ENCODE results near the gene CNTLN. TPM values are rescaled to one million over a fixed set of nuclear protein-coding genes. Genes with fewer than 3 reads are reported as not detected.
"Not testable (repeated sequence)": the region's sequence is repeated elsewhere in the genome, so short reads cannot be mapped to it uniquely, and the experiment has no call there.

Gene CNTLN
- total RNA-seq, 1 donor from 2014 or later: 5.4 TPM

DNA sequence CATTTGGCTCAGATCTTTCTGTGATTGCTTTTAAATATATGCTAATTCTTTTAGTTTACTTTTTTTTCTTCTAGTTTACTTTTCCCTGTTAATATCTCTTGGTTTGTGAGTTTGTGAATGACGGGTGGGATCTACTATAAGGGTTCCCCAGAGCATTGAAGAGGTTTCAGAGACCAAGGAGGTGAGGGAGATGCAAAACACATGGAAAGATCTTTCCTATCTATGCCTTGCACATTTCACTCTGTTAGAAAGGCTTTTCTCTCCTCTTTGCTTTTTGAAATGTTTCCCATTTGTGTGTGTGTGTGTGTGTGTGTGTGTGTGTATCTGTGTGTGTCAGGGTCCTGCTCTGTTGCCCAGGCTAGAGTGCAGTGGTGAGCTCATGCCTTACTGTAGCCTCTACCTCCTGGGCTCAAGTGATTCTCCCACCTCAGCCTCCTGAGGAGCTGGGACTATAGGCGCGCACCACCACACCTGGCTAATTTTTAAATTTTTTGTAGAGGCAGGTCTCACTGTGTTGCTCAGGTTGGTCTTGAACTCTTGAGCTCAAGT lies 50.7 kb downstream of the CNTLN start:
- no peak for DNase-seq (ENCODE audit: low read depth in 2 of 2)

DNA sequence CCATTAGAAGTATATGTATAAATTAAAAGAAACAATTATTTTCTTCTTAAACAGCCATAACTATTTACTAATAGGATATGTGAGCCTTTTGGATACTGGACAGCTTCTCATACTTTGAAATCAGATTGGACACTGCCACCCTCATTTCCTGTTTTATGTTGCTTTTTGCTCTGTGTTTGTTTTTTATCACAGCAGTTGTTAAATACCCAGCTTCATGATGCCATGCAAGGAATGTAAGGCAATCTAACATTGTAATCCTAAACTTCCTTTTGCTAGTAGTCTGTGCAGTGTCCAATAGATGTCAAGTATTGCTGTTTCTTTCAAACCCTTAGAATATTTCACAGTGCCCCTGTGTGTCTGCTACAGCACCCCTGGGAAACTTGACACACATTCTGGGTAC lies 56.2 kb downstream of the CNTLN start:
- peak in 1 of 2 donors; percentile 19 for DNase-seq (ENCODE audit: low read depth in 2 of 2)

DNA sequence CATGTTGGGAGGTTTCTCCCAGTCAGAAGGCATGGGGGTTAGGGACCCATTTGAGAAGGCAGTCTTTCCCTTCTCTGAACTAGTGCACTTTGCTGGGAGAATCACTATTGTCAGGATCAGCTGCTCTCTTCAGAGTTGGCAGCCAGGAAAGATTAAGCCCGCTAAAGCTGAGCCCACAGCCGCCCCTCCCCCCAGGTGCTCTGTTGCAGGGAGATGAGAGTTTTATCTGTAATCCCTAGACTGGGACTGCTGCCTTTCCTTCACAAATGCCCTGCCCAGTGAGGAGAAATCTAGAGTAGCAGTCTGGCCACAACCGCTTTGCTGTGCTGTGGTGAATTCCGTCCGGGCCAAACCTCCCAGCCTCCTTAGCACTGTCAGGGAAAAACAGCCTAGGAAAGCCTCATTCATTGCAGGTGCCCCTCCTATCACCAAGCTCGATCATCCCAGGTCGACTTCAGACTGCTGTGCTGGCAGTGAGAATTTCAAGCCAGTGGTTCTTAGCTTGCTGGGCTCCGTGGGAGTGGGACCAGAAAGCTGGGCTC lies 69.8 kb downstream of the CNTLN start:
- DNase-seq (ENCODE audit: low read depth in 2 of 2): no peak

DNA sequence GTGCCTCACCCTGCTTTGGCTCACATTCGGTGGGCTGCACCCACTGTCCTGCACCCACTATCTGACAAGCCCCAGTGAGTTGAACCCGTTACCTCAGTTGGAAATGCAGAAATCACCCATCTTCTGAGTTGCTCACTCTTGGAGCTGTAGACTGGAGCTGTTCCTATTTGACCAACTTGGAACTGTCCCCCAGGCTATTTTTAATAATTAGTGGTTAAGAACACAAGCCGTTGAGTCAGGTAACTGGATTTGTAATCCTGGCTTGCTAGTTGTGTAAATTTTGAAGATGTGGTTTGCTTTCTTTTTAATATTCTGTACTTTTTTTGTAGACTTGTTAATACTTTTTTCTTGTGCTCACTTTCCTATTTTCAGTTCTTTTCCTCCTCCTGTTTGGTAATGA lies 81.2 kb downstream of the CNTLN start:
- DNase-seq (ENCODE audit: low read depth in 2 of 2): no peak

DNA sequence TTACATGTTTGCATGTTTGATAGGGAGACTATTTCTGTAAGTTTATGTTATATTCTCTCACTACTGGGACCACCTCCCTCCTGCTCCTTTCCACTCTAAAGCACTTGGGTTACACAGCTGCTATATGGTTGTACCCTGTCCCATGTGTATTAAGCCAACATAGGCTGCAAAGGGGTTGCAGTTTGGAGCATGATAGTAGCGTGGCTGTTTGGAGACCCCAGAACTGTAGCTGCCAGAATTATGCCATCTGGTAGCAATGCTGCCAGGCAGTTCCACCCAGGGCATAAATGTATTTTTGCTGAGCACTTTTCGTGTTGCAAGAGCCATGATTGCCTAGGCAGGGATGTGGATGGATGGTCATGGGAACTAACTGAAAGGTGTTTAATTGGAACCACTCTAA lies 81.8 kb downstream of the CNTLN start:
- no peak for DNase-seq (ENCODE audit: low read depth in 2 of 2)

DNA sequence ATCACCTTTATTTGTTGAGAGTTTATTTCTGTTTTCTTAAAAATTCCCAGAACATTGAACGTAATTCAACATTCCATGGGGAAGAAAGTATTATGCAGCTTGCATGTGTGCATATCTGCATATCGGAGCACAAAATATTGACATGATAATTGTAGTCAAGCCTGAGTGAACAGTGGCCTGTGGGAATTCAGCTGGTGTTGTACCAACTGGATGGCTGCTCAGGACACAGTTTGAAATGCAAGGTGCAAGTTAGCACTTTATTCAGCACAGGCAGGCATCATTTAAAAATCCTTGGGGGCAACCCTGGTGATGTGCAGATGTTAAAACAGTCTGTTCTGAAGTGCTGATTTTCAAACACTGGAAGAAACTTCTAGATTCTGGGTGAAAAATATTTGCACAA lies 82.4 kb downstream of the CNTLN start:
- DNase-seq (ENCODE audit: low read depth in 2 of 2): no peak

DNA sequence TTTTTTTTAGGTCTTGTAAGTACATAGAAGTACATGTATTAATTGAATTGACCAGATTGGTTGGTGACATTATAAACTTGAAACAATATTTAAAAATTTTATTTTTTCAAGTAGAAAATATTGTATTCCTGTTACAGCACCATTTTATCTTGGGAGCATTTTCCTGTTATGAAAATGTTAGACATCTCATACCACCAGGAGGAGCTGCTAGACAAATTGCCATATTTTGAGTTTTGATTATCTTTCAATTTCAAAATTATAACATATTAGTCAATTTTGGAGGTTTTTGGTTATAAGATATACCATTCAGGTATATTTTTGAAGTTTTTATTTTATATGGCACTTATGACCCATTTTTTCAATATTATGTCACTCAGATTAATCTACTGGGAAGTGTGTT lies 84.4 kb downstream of the CNTLN start:
- DNase-seq (ENCODE audit: low read depth in 2 of 2): peak in 1 of 2 donors; percentile 20

DNA sequence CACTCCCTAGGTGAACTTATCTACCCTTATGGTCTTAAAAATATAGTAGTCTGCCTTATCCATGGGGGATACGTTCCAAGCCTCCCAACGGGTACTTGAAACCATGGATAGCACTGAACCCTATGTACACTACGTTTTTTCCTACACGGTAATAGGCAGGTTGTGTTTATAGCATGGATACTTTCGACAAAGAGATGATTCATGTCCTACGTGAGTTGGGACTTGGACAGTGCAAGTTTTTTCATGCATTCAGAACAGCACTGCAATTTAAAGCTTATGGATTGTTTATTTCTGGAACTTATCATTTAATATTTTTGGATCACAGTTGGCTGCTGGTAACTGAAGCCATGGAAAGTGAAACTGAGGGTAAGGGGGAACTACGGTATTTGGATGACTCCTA lies 88.1 kb downstream of the CNTLN start:
- no peak for DNase-seq (ENCODE audit: low read depth in 2 of 2)

DNA sequence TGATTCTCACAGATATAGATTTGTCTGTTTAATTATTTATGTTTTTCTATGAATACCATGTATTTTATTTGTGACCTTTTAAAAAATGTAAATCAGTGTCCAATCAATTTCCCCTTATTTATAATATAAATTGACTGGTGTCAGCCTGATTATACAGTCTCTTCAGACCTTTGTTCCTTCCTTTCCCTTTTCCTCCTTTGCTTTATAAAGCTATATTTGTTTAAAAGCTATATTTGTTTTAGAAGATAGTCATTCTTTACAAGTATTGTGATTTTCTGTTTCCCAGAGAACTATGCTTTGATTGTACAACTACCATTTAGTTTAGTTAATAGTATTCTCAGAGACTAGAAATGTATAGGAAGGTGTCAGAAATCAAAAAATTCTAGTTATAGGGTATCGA lies 90.6 kb downstream of the CNTLN start:
- DNase-seq (ENCODE audit: low read depth in 2 of 2): no peak

DNA sequence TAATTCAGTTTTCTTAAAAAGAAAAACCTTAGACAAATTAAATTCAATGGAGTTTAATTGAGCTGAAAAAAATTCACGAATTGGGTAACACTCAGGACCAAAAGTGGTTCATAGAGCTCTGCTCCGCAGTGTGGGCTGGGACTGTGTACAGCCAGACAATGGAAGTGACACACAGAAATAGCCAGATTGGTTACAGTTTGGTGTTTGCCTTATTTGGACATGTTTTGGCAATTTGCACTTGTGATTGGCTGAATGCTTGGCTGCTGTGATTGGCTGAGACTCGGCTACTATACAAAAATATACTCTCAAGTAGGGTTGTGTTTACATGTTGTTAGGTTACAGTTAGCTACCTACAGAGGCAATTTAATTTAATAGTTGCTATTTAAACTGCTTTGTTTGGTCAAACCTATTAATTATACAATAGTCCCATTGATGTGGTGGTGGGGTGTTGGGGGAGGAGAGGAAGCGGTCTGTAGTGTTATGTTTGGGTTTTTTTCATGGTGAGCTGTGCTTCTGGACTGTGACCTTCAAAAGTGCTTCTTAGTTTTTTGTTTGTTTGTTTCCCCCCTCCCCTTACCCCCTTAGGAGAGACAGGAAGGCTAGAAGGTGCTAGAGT lies 95.2 kb downstream of the CNTLN start:
- DNase-seq (ENCODE audit: low read depth in 2 of 2): no peak

DNA sequence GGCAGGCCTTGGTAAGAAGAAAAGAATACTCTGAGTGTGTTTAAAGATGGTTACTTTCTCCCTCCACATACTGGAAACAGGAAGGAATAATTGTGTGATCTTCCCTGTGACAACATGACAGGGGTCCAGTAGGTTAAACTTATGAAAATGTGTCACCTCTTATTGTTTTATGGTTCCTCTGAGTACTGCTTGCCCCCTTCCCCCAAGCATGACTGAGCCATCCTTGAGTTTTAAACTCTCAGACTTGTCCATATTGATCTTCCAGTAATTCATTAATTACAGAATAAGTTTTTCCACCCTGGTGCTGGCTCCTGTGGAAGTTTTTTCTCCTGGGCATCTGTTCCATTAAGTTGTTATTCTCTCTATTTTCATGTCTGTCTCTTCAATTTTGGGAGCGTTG lies 95.8 kb downstream of the CNTLN start:
- no peak for DNase-seq (ENCODE audit: low read depth in 2 of 2)

DNA sequence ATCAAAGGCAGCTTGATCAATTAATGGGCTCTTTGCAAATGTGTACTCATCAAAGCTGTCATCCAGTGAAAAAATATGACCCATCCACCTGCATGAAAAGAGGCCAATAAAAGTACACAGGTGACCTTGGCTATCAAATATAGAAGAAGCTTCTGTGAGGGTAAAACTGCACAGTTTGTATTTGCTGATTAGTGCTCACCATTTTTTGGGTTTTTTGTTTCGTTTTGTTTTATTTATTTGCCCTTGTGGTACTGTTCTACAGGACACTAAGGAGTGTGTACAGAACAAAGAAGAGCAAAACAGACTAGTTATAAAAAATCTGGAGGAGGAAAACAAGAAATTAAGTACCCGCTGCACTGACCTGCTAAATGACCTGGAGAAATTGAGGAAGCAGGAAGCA lies 101.3 kb downstream of the CNTLN start:
- no peak for DNase-seq (ENCODE audit: low read depth in 2 of 2)

DNA sequence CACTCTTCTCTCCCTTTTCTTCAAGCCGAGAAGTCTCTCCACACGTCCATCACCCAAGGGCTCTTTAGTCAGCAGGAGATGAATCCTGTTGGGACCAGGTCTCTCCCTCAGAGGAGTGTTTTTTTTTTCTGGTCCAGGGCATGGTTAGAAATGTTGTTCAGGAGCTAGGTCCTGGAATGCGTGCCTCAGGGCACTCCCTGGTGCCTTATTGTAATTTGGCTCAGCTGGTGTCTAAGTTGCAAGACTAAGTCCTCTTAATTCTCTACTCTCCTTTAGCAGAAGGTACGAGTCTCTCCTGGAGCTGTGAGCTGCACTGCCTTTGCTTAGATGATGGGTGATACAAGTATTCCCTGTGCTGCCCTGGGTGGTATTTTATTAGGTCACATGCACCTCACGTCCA lies 111.9 kb downstream of the CNTLN start:
- no peak for DNase-seq (ENCODE audit: low read depth in 2 of 2)

DNA sequence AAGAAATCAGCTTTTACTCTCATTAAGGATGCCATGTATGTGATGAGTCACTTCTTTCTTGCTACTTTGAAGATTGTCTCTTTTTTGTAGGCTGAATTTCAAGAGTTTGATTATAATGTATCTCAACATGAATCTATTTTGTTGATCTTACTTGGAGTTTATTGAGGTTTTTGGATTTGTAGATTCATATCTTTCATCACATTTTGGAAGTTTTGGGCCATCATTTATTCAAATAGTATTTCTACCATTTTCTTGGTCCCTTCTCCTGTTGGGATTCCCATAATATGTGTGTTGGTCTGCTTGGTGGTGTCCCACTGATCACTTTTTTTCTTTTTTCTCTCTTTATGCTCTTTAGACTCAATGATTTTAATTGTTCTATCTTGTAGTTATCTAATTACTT lies 116.3 kb downstream of the CNTLN start:
- DNase-seq (ENCODE audit: low read depth in 2 of 2): no peak

DNA sequence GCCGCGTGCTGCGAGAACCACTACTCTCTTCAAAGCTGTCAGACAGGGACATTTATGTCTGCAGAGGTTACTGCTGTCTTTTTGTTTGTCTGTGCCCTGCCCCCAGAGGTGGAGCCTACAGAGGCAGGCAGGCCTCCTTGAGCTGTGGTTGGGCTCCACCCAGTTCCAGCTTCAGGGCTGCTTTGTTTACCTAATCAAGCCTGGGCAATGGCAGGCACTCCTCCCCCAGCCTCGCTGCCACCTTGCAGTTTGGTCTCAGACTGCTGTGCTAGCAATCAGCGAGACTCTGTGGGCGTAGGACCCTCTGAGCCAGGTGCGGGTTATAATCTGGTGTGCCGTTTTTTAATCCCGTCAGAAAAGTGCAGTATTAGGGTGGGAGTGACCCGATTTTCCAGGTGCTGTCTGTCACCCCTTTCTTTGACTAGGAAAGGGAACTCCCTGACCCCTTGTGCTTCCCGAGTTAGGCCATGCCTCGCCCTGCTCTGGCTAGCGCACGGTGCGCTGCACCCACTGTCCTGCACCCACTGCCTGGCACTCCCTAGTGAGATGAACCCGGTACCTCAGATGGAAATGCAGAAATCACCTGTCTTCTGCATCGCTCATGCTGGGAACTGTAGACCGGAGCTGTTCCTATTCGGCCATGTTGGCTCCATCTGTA lies 133.8 kb downstream of the CNTLN start:
- DNase-seq (ENCODE audit: low read depth in 2 of 2): not testable (repeated sequence)

DNA sequence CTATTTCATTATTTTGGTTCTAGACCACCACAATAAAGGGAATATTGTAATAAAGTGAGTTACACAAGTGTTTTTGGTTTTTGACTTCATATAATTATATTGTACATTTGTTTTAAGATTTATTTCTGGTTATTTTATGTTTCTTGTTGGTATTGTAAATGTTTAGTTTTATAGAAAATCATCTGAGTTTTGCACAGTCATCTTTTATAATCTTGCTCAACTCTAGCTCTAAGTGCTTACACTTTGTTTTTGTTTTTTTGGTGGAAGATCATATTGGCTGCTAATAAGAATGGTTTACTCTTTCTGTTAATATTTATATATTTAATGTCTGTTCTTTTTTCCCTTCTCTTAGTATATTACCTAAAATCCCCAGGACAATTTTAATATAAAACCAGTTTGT lies 135.0 kb downstream of the CNTLN start:
- DNase-seq (ENCODE audit: low read depth in 2 of 2): no peak

DNA sequence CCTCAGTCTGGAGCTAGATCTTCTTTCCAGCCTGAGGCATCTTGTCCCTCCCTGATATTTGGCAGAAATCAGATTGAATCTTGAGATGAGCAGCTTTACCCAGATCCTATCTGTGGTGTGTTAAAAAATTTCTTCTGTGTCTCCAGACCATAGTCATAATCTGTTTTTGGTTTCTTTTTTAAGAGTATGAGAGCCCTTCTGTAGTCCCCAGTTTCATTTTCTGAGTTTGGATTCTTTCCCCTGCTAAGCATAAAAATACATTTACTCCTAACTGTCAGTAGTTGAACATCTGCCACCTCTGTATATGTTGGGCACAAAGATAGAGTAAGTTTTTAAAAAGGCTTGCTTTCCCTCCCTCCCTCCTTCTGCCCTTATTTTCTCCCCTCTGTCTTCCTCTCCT lies 137.7 kb downstream of the CNTLN start:
- no peak for DNase-seq (ENCODE audit: low read depth in 2 of 2)

DNA sequence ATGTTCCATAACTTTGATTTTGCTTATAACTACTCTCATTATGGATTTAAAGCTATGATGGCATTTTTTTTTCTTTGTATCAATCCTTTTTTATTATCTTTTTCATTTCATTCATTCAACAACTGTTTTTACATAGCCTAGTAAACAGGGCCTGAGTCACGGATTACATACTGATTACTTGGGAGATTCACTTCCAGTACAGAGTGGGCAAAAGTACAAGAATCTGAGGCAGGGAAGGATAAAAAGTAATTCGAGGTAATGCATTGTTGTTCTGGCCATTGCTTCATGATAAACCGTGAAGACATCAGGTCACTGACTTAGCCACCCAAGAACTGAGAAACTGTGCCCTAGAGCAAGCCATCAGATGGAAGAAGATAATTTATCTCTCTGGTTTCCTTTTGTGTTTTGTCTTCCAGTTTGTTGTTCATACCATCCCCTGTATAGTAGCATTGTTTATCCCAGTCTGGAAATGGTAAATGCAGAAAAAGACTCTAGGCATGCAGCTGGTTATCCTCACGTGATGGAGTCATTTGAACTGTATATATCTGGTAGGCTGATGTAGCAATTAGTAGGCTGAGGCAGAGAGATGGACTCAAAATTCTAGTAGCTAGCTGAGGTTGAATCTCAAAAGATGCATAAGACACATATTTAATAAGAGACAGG lies 145.6 kb downstream of the CNTLN start:
- no peak for DNase-seq (ENCODE audit: low read depth in 2 of 2)

DNA sequence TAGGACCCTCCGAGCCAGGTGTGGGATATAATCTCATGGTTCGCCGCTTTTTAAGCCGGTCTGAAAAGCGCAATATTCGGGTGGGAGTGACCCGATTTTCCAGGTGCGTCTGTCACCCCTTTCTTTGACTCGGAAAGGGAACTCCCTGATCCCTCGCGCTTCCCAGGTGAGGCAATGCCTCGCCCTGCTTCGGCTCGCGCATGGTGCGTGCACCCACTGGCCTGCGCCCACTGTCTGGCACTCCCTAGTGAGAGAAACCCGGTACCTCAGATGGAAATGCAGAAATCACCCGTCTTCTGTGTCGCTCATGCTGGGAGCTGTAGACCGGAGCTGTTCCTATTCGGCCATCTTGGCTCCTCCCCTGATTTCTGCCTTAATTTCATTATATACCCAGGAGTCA lies 155.8 kb downstream of the CNTLN start:
- not testable (repeated sequence) for DNase-seq (ENCODE audit: low read depth in 2 of 2)

DNA sequence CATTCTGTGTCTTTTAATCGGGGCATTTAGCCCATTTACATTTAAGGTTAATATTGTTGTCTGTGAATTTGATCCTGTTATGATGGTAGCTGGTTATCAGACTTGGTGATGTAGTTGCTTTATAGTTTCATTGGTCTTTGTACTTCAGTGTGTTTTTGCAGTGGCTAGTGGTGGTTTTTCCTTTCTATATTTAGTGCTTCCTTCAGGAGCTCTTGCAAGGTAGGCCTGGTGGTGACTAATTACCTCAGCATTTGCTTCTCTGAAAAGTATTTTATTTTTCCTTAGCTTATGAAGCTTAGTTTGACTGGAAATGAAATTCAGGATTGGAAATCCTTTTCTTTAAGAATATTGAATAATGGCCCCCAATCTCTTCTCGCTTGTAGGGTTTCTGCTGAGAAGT lies 156.9 kb downstream of the CNTLN start:
- peak in 1 of 2 donors; percentile 1 for DNase-seq (ENCODE audit: low read depth in 2 of 2)

DNA sequence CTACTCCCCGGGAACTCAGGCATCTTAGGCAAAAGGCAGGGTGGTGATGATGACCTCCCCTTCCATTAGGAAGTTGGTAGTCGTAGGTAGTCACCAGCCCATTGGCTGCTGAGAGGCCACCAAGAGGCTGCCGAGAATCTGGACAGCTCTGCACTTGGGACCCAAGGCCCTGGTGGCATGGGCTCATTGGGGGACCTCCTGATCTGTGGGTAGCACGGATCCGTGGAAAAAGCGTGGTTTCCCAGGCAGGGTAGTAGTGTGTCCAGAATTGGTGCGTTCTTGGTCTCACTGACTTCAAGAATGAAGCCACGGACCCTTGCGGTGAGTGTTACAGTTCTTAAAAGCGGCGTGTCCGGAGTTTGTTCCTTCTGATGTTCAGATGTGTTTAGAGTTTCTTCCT lies 158.8 kb downstream of the CNTLN start:
- DNase-seq (ENCODE audit: low read depth in 2 of 2): no peak

DNA sequence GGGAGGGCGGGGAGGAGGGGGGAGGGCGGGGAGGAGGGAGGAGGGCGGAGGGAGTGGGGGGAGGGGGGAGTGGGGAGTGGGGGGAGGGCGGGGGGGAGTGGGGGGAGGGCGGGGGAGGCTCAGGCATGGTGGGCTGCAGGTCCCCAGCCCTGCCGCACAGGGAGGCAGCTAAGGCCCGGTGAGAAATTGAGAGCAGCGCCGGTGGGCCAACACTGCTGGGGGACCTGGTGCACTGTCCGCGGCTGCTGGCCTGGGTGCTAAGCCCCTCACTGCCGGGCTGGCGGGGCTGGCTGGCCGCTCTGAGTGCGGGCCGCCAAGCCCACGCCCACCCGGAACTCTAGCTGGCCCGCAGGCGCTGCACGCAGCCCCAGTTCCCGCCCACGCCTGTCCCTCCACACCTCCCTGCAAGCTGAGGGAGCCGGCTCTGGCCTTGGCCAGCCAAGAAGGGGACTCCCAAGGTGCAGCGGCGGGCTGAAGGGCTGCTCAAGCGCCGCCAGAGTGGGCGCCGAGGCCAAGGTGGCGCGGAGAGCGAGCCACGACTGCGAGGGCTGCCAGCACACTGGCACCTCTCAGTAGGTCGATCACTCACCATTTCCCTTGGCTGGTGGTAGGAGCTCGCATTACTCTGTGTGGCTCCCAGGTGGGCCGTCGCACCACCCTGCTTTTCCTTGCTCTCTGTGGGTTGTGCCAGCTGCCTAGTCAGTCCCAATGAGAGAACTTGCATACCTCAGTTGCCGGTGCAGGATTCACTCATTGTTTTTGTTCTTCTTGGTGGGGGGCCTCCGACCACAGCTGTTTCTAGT lies 160.2 kb downstream of the CNTLN start:
- no peak for DNase-seq (ENCODE audit: low read depth in 2 of 2)
